ENCODE results near the gene MTG2. TPM values are rescaled to one million over a fixed set of nuclear protein-coding genes. Genes with fewer than 3 reads are reported as not detected.

MTG2 gene
- polyA plus RNA-seq, 1 donor: 30.9 TPM

- no CpG with 5 or more reads among the region's 38 CpGs for WGBS (ENCODE audit: insufficient coverage, low lambda C conversion rate)
- peaks cover 24% of the 10 kb centered on the region for H3K36me3 ChIP-seq (ENCODE audit: control insufficient read depth, insufficient read depth, low read length)
- no peaks in the 10 kb centered on the region for H3K9me3 ChIP-seq (ENCODE audit: control insufficient read depth, low read depth, low read length)
- no peak overlapping the region for H3K27ac ChIP-seq (ENCODE audit: low read length)
- no peak for DNase-seq
- no peak overlapping the region for H3K4me3 ChIP-seq (ENCODE audit: low read length)
- H3K27me3 ChIP-seq (ENCODE audit: control insufficient read depth, insufficient read depth, low read length): peaks cover 25% of the 10 kb centered on the region
- H3K4me1 ChIP-seq (ENCODE audit: control insufficient read depth, insufficient read depth, low read length): no peaks in the 10 kb centered on the region
Measured at GRCh38 chr20:62205618-62206387, 23.0 kb downstream of the MTG2 start.

- Histone ChIP-seq H3K36me3 (ENCODE audit: control insufficient read depth, insufficient read depth, low read length) (peaks cover 18% of the 10 kb centered on the region), H3K27ac (ENCODE audit: low read length) (no peak overlapping the region), H3K4me1 (ENCODE audit: control insufficient read depth, insufficient read depth, low read length) (no peaks in the 10 kb centered on the region), H3K9me3 (ENCODE audit: control insufficient read depth, low read depth, low read length) (no peaks in the 10 kb centered on the region), H3K27me3 (ENCODE audit: control insufficient read depth, insufficient read depth, low read length) (peaks cover 31% of the 10 kb centered on the region), H3K4me3 (ENCODE audit: low read length) (no peak overlapping the region)
- no CpG with 5 or more reads among the region's 17 CpGs for WGBS (ENCODE audit: insufficient coverage, low lambda C conversion rate)
- DNase-seq: no peak
Measured at GRCh38 chr20:62206388-62206775, 23.6 kb downstream of the MTG2 start.

- Histone ChIP-seq H3K27me3 (ENCODE audit: control insufficient read depth, insufficient read depth, low read length) (peaks cover 43% of the 10 kb centered on the region), H3K27ac (ENCODE audit: low read length) (no peak overlapping the region), H3K4me1 (ENCODE audit: control insufficient read depth, insufficient read depth, low read length) (no peaks in the 10 kb centered on the region), H3K4me3 (ENCODE audit: low read length) (no peak overlapping the region), H3K36me3 (ENCODE audit: control insufficient read depth, insufficient read depth, low read length) (peaks cover 4% of the 10 kb centered on the region), H3K9me3 (ENCODE audit: control insufficient read depth, low read depth, low read length) (no peaks in the 10 kb centered on the region)
- WGBS (ENCODE audit: insufficient coverage, low lambda C conversion rate): no CpG with 5 or more reads among the region's 19 CpGs
- DNase-seq: no peak
Measured at GRCh38 chr20:62208061-62208794, 25.4 kb downstream of the MTG2 start.

GRCh38 chr20:62208795-62209755 lies 26.2 kb downstream of the MTG2 start:
- no CpG with 5 or more reads among the region's 27 CpGs for WGBS (ENCODE audit: insufficient coverage, low lambda C conversion rate)
- no peaks in the 10 kb centered on the region for H3K9me3 ChIP-seq (ENCODE audit: control insufficient read depth, low read depth, low read length)
- DNase-seq: no peak
- no peaks in the 10 kb centered on the region for H3K36me3 ChIP-seq (ENCODE audit: control insufficient read depth, insufficient read depth, low read length)
- H3K4me3 ChIP-seq (ENCODE audit: low read length): no peak overlapping the region
- no peaks in the 10 kb centered on the region for H3K4me1 ChIP-seq (ENCODE audit: control insufficient read depth, insufficient read depth, low read length)
- H3K27ac ChIP-seq (ENCODE audit: low read length): no peak overlapping the region
- peaks cover 47% of the 10 kb centered on the region for H3K27me3 ChIP-seq (ENCODE audit: control insufficient read depth, insufficient read depth, low read length)

- Histone ChIP-seq H3K4me1 (ENCODE audit: control insufficient read depth, insufficient read depth, low read length) (no peaks in the 10 kb centered on the region), H3K36me3 (ENCODE audit: control insufficient read depth, insufficient read depth, low read length) (no peaks in the 10 kb centered on the region), H3K27ac (ENCODE audit: low read length) (no peak overlapping the region), H3K9me3 (ENCODE audit: control insufficient read depth, low read depth, low read length) (no peaks in the 10 kb centered on the region), H3K4me3 (ENCODE audit: low read length) (no peak overlapping the region), H3K27me3 (ENCODE audit: control insufficient read depth, insufficient read depth, low read length) (peaks cover 56% of the 10 kb centered on the region)
- no peak for DNase-seq
- no CpG with 5 or more reads among the region's 17 CpGs for WGBS (ENCODE audit: insufficient coverage, low lambda C conversion rate)
Measured at GRCh38 chr20:62209850-62210495, 27.1 kb downstream of the MTG2 start.

GRCh38 chr20:62210496-62210855 lies 27.6 kb downstream of the MTG2 start:
- no peaks in the 10 kb centered on the region for H3K36me3 ChIP-seq (ENCODE audit: control insufficient read depth, insufficient read depth, low read length)
- peaks cover 61% of the 10 kb centered on the region for H3K27me3 ChIP-seq (ENCODE audit: control insufficient read depth, insufficient read depth, low read length)
- no peaks in the 10 kb centered on the region for H3K9me3 ChIP-seq (ENCODE audit: control insufficient read depth, low read depth, low read length)
- DNase-seq: no peak
- H3K27ac ChIP-seq (ENCODE audit: low read length): no peak overlapping the region
- WGBS (ENCODE audit: insufficient coverage, low lambda C conversion rate): no CpG with 5 or more reads among the region's 21 CpGs
- no peaks in the 10 kb centered on the region for H3K4me1 ChIP-seq (ENCODE audit: control insufficient read depth, insufficient read depth, low read length)
- no peak overlapping the region for H3K4me3 ChIP-seq (ENCODE audit: low read length)

GRCh38 chr20:62211216-62211615 lies 28.4 kb downstream of the MTG2 start:
- no peaks in the 10 kb centered on the region for H3K9me3 ChIP-seq (ENCODE audit: control insufficient read depth, low read depth, low read length)
- no peak for DNase-seq
- no peak overlapping the region for H3K4me3 ChIP-seq (ENCODE audit: low read length)
- H3K27me3 ChIP-seq (ENCODE audit: control insufficient read depth, insufficient read depth, low read length): peaks cover 67% of the 10 kb centered on the region
- H3K27ac ChIP-seq (ENCODE audit: low read length): no peak overlapping the region
- WGBS (ENCODE audit: insufficient coverage, low lambda C conversion rate): no CpG with 5 or more reads among the region's 8 CpGs
- no peaks in the 10 kb centered on the region for H3K36me3 ChIP-seq (ENCODE audit: control insufficient read depth, insufficient read depth, low read length)
- H3K4me1 ChIP-seq (ENCODE audit: control insufficient read depth, insufficient read depth, low read length): no peaks in the 10 kb centered on the region

GRCh38 chr20:62211769-62212288 lies 29.0 kb downstream of the MTG2 start:
- no peaks in the 10 kb centered on the region for H3K9me3 ChIP-seq (ENCODE audit: control insufficient read depth, low read depth, low read length)
- DNase-seq: no peak
- no peaks in the 10 kb centered on the region for H3K36me3 ChIP-seq (ENCODE audit: control insufficient read depth, insufficient read depth, low read length)
- WGBS (ENCODE audit: insufficient coverage, low lambda C conversion rate): no CpG with 5 or more reads among the region's 9 CpGs
- no peak overlapping the region for H3K4me3 ChIP-seq (ENCODE audit: low read length)
- no peaks in the 10 kb centered on the region for H3K4me1 ChIP-seq (ENCODE audit: control insufficient read depth, insufficient read depth, low read length)
- H3K27ac ChIP-seq (ENCODE audit: low read length): no peak overlapping the region
- peaks cover 70% of the 10 kb centered on the region for H3K27me3 ChIP-seq (ENCODE audit: control insufficient read depth, insufficient read depth, low read length)

- Histone ChIP-seq H3K36me3 (ENCODE audit: control insufficient read depth, insufficient read depth, low read length) (no peaks in the 10 kb centered on the region), H3K27ac (ENCODE audit: low read length) (no peak overlapping the region), H3K4me1 (ENCODE audit: control insufficient read depth, insufficient read depth, low read length) (no peaks in the 10 kb centered on the region), H3K9me3 (ENCODE audit: control insufficient read depth, low read depth, low read length) (no peaks in the 10 kb centered on the region), H3K27me3 (ENCODE audit: control insufficient read depth, insufficient read depth, low read length) (peaks cover 75% of the 10 kb centered on the region), H3K4me3 (ENCODE audit: low read length) (no peak overlapping the region)
- no peak for DNase-seq
- no CpG with 5 or more reads among the region's 10 CpGs for WGBS (ENCODE audit: insufficient coverage, low lambda C conversion rate)
Measured at GRCh38 chr20:62212299-62212698, 29.5 kb downstream of the MTG2 start.

Measured in large intestine (tissue), 3 donors.